K562 (cell line): ENCODE results near the gene UPF2. TPM values are rescaled to one million over a fixed set of nuclear protein-coding genes. Genes with fewer than 3 reads are reported as not detected.

ENCODE experiments used
- ATF6 ChIP-seq: sonication (generic); formaldehyde crosslinking; IDR thresholded peaks from 2 replicates; pipeline ENCODE4 v1.4.0; 2020; ENCODE audit warnings: mild to moderate bottlenecking, missing genetic modification reagents
- CBFA2T3 ChIP-seq: fragments of 450-650 bp; IDR thresholded peaks from 2 replicates; pipeline ENCODE4 v1.6.1; 2017
- DDX20 ChIP-seq: fragments of 450-650 bp; IDR thresholded peaks from 2 replicates; pipeline ENCODE4 v1.6.1; 2016; ENCODE audit warnings: missing genetic modification characterization, low read depth, mild to moderate bottlenecking, missing compliant biosample characterization, moderate library complexity
- E2F4 ChIP-seq: sonication (generic); formaldehyde crosslinking; IDR thresholded peaks from 2 replicates; pipeline ENCODE4 v1.8.0; 2022; ENCODE audit warnings: mild to moderate bottlenecking, low read depth, missing genetic modification reagents
- HMBOX1 ChIP-seq: sonication (generic); IDR thresholded peaks from 2 replicates; pipeline ENCODE4 v1.6.1; 2016
- HNRNPH1 ChIP-seq: fragments of 200-400 bp; formaldehyde crosslinking; optimal IDR thresholded peaks from 2 replicates; pipeline ENCODE3; 2017; ENCODE audit warnings: low read depth, mild to moderate bottlenecking, low read length, moderate library complexity
- JUN ChIP-seq, 2 experiments: sonication (generic) in 1 of 2; formaldehyde crosslinking in 1 of 2; IDR thresholded peaks; 2 replicates each; pipeline versions ENCODE4 v1.6.1 to v1.8.0; 2012 to 2022; ENCODE audit warnings: borderline replicate concordance in 2 of 2, mild to moderate bottlenecking in 2 of 2, improper control_type of control experiment in 1 of 2, low read depth in 1 of 2, low read length in 1 of 2, missing genetic modification reagents in 1 of 2
- PHF21A ChIP-seq: fragments of 450-650 bp; IDR thresholded peaks from 2 replicates; pipeline ENCODE4 v1.6.1; 2017; ENCODE audit warnings: low read depth, borderline replicate concordance
- POLR3A ChIP-seq: IDR thresholded peaks from 2 replicates; pipeline ENCODE4 v1.6.1; 2011; ENCODE audit warnings: borderline replicate concordance, mild to moderate bottlenecking, moderate library complexity; ENCODE audit not compliant: insufficient read length, insufficient read depth; ENCODE audit errors: extremely low read depth
- RHOXF2B ChIP-seq: fragments of 250-450 bp; sonication (Bioruptor Pico); conservative IDR thresholded peaks from 2 replicates; pipeline ENCODE4 v1.5.1; 2021
- SUPT5H ChIP-seq: fragments of 450-650 bp; IDR thresholded peaks from 2 replicates; pipeline ENCODE4 v1.6.1; 2016
- THAP12 ChIP-seq: fragments of 250-450 bp; sonication (Bioruptor Pico); IDR thresholded peaks from 2 replicates; pipeline ENCODE4 v1.9.0; 2021; ENCODE audit warnings: mild to moderate bottlenecking, inconsistent platforms
- USF2 ChIP-seq: sonication (generic); formaldehyde crosslinking; IDR thresholded peaks from 2 replicates; pipeline ENCODE4 v1.5.0; 2020; ENCODE audit warnings: missing genetic modification reagents
- ZHX1 ChIP-seq: fragments of 150-350 bp; conservative IDR thresholded peaks from 2 replicates; pipeline ENCODE4 v1.6.1; 2014; ENCODE audit warnings: low read length
- ZNF277 ChIP-seq: fragments of 250-450 bp; sonication (Bioruptor Pico); IDR thresholded peaks from 2 replicates; pipeline ENCODE4 v1.8.0; 2022; ENCODE audit warnings: inconsistent platforms, mild to moderate bottlenecking, moderate library complexity, borderline replicate concordance
- polyA plus RNA-seq, 8 experiments: library from polyadenylated mRNA; depleted of rRNA in 4 of 8; stranded (reverse) in 5 of 8; unstranded in 3 of 8; fragments of >200 nt; fragmentation: Nextera tagmentation in 2 of 8; fragmentation: Illumina TruSeq in 1 of 8; extraction: Ambion mirVana in 2 of 8; extraction: Trizol in 1 of 8; gene quantifications; 2 replicates each; pipeline versions ENCODE4 v1.2.1 to v1.2.3, GENCODE V29; 2011 to 2014; ENCODE audit warnings: inconsistent platforms in 1 of 8, missing spikeins in 1 of 8
- total RNA-seq, 7 experiments: library from RNA; depleted of rRNA in 6 of 7; stranded (reverse); fragments of >200 nt in 6 of 7; fragmentation: Illumina TruSeq in 2 of 7; extraction: Trizol in 2 of 7; gene quantifications; 2 replicates each; pipeline versions ENCODE4 v1.2.1 to v1.2.3, GENCODE V29; 2011 to 2021; ENCODE audit warnings: low replicate concordance in 1 of 7

Gene UPF2
- total and polyA plus RNA-seq, 9 of the 15 experiments (the other 6 are each of a cell fraction or from before 2014, with no cell fraction given), result 13.9 to 37.7 (median 23.7) TPM

- no peak for TF ChIP-seq ZHX1
- 0 out of 2 replicates have a peak, but pooled peaks have one; percentile 37 for TF ChIP-seq CBFA2T3
- TF ChIP-seq USF2 (CRISPR knock-in tag), result no peak
- TF ChIP-seq E2F4 (CRISPR knock-in tag), result no peak
- no peak for TF ChIP-seq HMBOX1
- no peak for TF ChIP-seq ATF6 (CRISPR knock-in tag)
- TF ChIP-seq DDX20 (tag), result no peak
- TF ChIP-seq POLR3A, result no peak
- no peak for TF ChIP-seq JUN (IDR thresholded peaks at IDR 0.05; ENCODE audit: borderline replicate concordance, low read depth, low read length)
- no peak for TF ChIP-seq JUN (CRISPR knock-in tag; IDR thresholded peaks at IDR 0.05; ENCODE audit: borderline replicate concordance)
- TF ChIP-seq RHOXF2B (CRISPR knock-in tag), result no peak
- no peak for TF ChIP-seq ZNF277 (CRISPR knock-in tag)
- TF ChIP-seq SUPT5H, result 0 out of 2 replicates have a peak, but pooled peaks have one; percentile 23
- TF ChIP-seq HNRNPH1, result no peak
- no peak for TF ChIP-seq PHF21A
- TF ChIP-seq THAP12 (CRISPR knock-in tag), result no peak
These were observed 145.9 kb downstream of the UPF2 start (continued) for GRCh38 chr10:11896549-11897200.
